Astrocyte (in vitro differentiated cells and primary cell): ENCODE data around the gene LSM11.

ENCODE experiments used
- EZH2 ChIP-seq: IDR thresholded peaks from 2 replicates; pipeline ENCODE4 v1.6.1; 2012; ENCODE audit warnings: mild to moderate bottlenecking, low read length, inconsistent platforms; ENCODE audit not compliant: insufficient read depth
- TF ChIP-seq, protein P1 (sequence below): IDR thresholded peaks from 2 replicates; pipeline ENCODE4 v1.5.1; 2011; ENCODE audit warnings: low read depth, mild to moderate bottlenecking, inconsistent platforms, low read length, moderate library complexity; ENCODE audit not compliant: insufficient read depth

DNA sequence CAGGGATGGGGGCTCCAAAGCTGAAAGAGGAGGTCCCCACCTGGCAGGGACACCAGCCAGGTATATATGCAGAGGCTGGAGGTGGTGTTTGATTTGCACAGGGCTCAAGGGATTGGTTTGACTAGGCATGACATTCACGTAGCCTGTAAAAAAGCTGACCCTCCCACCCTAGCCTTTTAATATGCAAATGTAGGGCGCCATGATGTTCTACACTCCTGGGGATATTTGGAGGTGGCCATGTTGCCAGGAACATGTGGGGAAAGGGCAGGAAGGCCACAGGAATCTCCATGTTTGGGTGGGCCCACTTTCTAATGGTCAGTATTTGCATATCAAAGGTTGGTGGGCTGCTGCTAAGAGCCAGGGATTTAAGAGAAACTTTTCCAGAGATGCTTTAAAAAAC lies 24.3 kb upstream of the LSM11 start:
- TF ChIP-seq, protein P1, sequence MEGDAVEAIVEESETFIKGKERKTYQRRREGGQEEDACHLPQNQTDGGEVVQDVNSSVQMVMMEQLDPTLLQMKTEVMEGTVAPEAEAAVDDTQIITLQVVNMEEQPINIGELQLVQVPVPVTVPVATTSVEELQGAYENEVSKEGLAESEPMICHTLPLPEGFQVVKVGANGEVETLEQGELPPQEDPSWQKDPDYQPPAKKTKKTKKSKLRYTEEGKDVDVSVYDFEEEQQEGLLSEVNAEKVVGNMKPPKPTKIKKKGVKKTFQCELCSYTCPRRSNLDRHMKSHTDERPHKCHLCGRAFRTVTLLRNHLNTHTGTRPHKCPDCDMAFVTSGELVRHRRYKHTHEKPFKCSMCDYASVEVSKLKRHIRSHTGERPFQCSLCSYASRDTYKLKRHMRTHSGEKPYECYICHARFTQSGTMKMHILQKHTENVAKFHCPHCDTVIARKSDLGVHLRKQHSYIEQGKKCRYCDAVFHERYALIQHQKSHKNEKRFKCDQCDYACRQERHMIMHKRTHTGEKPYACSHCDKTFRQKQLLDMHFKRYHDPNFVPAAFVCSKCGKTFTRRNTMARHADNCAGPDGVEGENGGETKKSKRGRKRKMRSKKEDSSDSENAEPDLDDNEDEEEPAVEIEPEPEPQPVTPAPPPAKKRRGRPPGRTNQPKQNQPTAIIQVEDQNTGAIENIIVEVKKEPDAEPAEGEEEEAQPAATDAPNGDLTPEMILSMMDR, result no peak
- TF ChIP-seq EZH2, result no peak
